ENCODE data around the gene GPC6. TPM values are rescaled to one million over a fixed set of nuclear protein-coding genes. Genes with fewer than 3 reads are reported as not detected.

Gene GPC6
- total and polyA plus RNA-seq, 2 donors (not counting 3 experiments of a cell fraction or from before 2014, with no cell fraction given): 0.01 TPM; not detected in 1

GRCh38 chr13:94394723-94395122 lies 1168.1 kb downstream of the GPC6 start:
- CTCF ChIA-PET: no interaction called here
- BruUV-seq (replicated peaks): no TSS peak
- no peaks in the 10 kb centered on the region for H3K36me3 ChIP-seq (ENCODE audit: control insufficient read depth in 2 of 2, extremely low read depth in 1 of 2, insufficient read depth in 2 of 2, low read length in 2 of 2)
- H3K4me2 ChIP-seq (ENCODE audit: insufficient read depth, low read length): no peak overlapping the region
- dilution Hi-C loops (cut with MboI; ENCODE audit: extremely low pct_ligation_motif_present, low sequenced_read_pairs): no loop called here
- FAIRE-seq (no peak), DNase-seq (ENCODE audit: low read depth, low spot score) (no peak)
- no peak overlapping the region for H3K4me3 ChIP-seq (replicated peaks in 1 of 3; ENCODE audit: insufficient read depth in 1 of 3, low read depth in 1 of 3, low read length in 3 of 3)
- no peaks in the 10 kb centered on the region for H3K9me1 ChIP-seq (replicated peaks; ENCODE audit: control insufficient read depth, extremely low read depth, insufficient read depth, low read length)
- no peak overlapping the region for H3K27ac ChIP-seq (ENCODE audit: insufficient read depth, low read depth, low read length)
- no peaks in the 10 kb centered on the region for H3K27me3 ChIP-seq (ENCODE audit: control insufficient read depth in 2 of 2, insufficient read depth in 2 of 2, low read length in 2 of 2)
- POLR2A ChIA-PET: no interaction called here
- TF ChIP-seq FOS (IDR thresholded peaks at IDR 0.05; ENCODE audit: borderline replicate concordance, insufficient read depth, low read length) (no peak), GATA2 (IDR thresholded peaks at IDR 0.05; ENCODE audit: insufficient read depth, insufficient read length, low read depth, low read length) (no peak), JUN (IDR thresholded peaks at IDR 0.05; ENCODE audit: borderline replicate concordance, insufficient read depth, insufficient read length, low read depth) (no peak), POLR2AphosphoS5 (IDR thresholded peaks at IDR 0.05; ENCODE audit: insufficient read depth, low read depth, low read length) (no peak), MAX (IDR thresholded peaks at IDR 0.05; ENCODE audit: insufficient read depth, insufficient read length) (no peak), MYC (IDR thresholded peaks at IDR 0.05; ENCODE audit: low read depth, low read length) (no peak), EZH2 (IDR thresholded peaks at IDR 0.05; ENCODE audit: borderline replicate concordance, low read depth, low read length, severe bottlenecking) (no peak), POLR2A (IDR thresholded peaks at IDR 0.05; ENCODE audit: low read depth, low read length) (no peak), CTCF (IDR thresholded peaks at IDR 0.05; ENCODE audit: extremely low read depth in 1 of 2, insufficient read depth in 1 of 2, low read depth in 1 of 2, low read length in 2 of 2) (no peak)
- H3K79me2 ChIP-seq (ENCODE audit: control insufficient read depth, insufficient read depth, low read length): no peaks in the 10 kb centered on the region
- intact Hi-C loops (cut with micrococcal nuclease): no loop called here
- no peaks in the 10 kb centered on the region for H3K9me3 ChIP-seq (replicated peaks; ENCODE audit: control insufficient read depth, insufficient read depth, low read length)
- no peaks in the 10 kb centered on the region for H4K20me1 ChIP-seq (replicated peaks; ENCODE audit: control insufficient read depth, extremely low read depth, insufficient read depth, low read length)
- H2AFZ ChIP-seq (ENCODE audit: low read depth, low read length): no peak overlapping the region
- H3K9ac ChIP-seq (replicated peaks; ENCODE audit: extremely low read depth, insufficient read depth, low read length): no peak overlapping the region
- no peaks in the 10 kb centered on the region for H3K4me1 ChIP-seq (ENCODE audit: control insufficient read depth, extremely low read depth, insufficient read depth, low read length)

Measured in endothelial cell of umbilical vein (primary cell).